GM12873 (cell line): ENCODE data around the gene CFAP45.

ENCODE experiments used
- TF ChIP-seq, protein P1 (sequence below): IDR thresholded peaks from 2 replicates; pipeline ENCODE4 v1.5.1; 2012; ENCODE audit warnings: low read depth, mild to moderate bottlenecking, moderate library complexity, low read length, control low read depth; ENCODE audit not compliant: insufficient read depth; ENCODE audit errors: missing control alignments

CFAP45 gene

DNA sequence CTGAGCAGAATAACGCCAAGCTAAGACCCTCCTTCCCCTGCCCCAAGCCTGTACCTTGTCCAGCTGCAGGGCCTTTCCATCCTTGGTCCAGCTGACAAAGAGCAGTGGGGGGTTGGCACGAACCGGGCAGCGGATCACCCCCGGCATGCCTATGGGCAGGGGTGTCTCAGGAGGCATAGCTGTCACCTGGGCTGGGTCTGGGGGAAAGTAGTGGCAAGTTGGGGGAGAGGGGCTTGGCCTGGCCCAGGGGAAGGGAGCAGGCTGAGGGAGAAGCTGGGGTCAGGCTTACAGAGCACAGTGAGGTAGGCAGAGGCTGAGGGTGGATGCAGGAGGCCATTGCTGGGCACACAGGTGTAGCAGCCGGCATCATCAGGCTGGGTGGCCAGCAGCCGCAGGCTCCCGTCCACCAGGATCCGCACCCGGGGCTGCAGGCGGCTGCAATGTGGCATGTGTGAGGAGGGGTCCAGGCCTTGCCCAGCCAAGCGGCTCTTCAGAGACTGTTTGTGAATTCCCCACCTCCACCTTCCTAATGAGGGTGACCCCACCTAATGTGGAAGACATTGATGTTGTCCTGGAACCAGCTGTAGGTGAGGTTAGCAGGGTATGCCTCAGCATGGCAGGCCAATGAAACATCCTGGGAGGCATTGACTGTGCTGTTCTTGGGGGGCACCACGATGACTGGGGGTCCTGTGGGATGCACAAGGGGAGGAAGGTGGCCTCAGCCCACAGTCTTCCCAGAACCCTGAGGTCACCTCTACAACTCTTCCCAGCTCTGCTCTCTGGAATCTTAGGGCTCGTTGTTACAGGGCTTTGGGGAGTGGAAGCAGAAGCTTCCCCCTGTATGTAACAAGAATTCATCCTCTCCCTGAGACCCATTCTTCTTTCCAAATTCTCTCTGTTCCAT is 34.4 kb upstream of the CFAP45 start:
- TF ChIP-seq, protein P1, sequence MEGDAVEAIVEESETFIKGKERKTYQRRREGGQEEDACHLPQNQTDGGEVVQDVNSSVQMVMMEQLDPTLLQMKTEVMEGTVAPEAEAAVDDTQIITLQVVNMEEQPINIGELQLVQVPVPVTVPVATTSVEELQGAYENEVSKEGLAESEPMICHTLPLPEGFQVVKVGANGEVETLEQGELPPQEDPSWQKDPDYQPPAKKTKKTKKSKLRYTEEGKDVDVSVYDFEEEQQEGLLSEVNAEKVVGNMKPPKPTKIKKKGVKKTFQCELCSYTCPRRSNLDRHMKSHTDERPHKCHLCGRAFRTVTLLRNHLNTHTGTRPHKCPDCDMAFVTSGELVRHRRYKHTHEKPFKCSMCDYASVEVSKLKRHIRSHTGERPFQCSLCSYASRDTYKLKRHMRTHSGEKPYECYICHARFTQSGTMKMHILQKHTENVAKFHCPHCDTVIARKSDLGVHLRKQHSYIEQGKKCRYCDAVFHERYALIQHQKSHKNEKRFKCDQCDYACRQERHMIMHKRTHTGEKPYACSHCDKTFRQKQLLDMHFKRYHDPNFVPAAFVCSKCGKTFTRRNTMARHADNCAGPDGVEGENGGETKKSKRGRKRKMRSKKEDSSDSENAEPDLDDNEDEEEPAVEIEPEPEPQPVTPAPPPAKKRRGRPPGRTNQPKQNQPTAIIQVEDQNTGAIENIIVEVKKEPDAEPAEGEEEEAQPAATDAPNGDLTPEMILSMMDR: no peak

DNA sequence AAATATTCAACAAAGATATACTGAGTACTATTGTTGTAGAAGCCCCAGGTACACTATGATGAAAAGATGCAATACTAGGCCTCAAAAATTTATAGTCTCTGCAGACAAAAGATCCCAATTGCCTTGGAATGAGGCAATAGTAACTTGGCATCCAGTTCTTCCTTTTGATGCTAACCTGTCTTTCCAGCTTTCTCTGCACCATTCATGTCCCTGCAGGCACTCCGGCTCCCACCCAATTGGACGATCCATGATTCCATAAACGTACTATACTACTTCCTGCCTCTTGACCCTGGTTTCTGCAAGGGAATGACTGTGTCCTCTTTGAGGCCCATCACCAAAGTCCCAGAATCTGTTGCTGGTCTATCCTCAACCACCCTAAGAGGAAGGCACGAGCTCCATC is 33.4 kb upstream of the CFAP45 start:
- TF ChIP-seq, protein P1: no peak

DNA sequence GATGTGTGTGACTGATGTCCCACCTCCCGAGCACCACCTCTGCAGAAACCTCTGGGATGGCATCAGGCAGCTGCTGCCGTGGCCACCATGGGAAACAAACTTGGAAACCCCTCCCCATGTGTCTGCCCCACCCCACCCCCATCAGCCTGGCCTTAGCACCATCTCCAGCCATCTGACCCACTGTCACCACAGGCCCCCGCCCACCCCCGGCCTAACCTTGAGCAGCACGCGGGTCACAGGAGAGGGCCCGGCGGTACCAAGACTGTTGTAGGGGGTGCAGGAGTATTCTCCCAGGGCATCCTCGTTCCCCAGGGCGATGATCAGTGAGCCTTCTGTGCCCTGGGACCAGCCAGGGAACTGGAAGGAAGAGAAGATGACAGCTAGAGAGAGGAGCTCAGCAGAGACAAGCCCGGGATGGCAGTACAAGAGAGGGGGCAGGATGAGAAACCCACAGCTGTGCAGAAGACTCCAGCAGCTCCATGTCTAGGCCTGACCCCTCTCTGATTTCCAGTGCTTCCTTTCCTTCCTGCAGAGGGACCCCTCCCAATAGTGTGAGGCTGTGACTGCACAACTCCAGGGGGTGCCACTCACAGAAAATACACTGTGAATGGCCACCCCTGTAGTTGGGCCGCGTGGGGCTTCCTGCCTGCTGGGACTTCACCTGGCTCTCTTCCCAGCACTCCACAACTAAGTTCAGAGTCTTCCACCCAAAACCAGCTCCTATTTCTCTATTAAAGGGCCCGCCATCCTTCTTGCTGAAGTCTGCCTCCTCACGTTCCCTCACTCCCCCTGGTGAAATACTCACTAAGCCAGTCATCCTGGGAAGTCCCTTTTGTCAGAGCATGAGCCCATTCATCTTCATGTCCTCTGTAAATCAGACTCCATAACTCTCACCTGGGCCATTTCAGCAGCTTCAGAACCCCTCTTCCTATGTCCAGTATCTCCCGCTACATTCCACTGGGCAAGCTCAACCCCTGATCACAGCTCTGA is 32.6 kb upstream of the CFAP45 start:
- TF ChIP-seq, protein P1: no peak

DNA sequence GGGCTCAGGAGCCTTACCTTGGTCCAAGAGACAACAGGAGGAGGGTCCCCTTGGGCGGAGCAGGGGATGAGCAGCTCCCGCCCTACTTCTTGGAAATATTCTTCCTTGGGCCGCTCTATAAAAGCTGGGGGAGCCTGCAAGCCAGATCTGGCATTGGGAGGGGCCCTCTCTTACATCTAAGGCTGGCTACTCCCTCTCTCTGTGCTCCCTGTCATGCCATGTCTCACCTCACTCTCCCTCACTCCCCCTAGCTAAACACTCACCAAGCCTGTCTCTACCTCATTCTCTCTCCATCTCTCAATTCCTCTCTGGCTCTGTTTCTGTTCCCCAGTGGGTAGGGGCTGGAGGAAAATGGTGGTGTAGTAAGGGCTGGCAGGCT is 31.8 kb upstream of the CFAP45 start:
- TF ChIP-seq, protein P1: no peak

DNA sequence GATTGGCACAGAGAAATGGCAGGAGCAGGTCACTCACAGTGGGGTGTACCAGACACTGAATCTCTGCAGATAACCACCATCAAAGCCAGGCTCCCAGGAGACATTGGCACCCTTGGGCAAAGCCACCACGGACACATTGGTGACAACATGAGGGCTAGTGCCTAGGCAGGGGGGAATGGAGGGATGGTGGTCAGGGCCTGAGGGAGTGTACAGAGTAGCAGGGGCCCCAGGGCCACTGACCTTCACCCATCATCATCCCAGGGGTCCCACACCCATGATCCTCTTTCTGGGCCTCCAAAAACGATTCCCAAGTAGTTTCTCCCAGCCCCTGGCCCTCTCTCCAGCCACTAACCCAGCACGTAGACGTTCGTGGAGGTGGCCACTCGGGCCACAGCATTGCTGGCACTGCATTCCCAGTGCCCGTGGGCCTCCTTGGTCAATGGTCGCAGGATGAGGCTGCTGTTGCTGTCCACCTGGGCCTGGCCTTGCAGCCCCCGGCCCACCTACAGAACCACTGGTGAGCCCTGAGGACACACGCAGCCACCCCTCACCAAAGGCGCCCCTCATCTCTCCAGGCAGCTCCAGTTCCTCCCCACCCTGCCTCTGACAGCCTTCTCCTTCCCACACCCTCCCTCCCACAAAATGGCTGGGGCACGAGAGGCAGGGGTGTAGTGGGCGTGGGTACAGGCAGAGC is 31.3 kb upstream of the CFAP45 start:
- TF ChIP-seq, protein P1: no peak

DNA sequence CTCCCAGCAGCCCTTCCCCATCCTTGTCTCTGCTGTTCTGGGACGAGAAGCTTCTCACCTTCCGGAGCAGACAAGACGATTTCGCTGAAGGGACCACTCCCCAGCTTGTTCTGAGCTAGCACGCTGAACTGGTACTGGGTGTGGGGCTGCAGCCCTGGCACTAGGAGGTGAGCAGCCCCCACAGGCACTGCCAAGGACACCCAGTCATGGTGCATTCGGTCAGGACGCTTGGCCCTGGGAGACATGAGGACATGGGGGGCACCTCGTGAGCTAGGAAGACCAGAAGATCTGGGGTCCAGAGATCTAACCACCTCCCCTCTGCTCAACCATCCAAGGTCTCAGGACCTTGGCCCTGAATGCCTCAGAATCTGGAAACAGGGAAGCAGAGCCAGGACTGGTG is 30.7 kb upstream of the CFAP45 start:
- TF ChIP-seq, protein P1: no peak
